GM19397 (cell line): ENCODE results near the gene L3HYPDH.

Source experiments
- ATAC-seq: cut with Tn5 transposase; IDR thresholded peaks from one replicate; pipeline ENCODE4 v1.9.1; 2021; ENCODE audit warnings: mild to moderate bottlenecking, moderate library complexity; ENCODE audit not compliant: unreplicated experiment

L3HYPDH gene

DNA sequence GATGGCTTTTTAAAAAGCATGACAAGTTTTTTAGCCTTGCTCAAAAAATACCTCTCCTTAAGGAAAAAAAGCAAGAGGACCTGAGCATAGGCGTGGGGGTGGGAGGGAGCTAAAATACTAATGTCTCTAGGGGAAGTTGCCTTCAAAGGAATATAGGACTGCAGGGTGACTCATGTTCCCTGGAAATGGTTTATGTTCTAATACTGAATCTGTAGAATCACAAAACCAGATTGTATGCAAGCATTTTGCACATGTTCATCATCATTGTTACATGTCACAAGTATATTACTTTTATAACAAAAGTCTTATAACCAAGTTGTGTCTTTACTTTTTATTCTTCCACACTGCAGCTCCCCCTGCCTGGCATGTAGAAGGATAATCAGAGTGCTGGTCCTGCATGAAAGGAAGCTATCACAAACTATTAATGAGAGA, 55.6 kb downstream of the L3HYPDH start:
- ATAC-seq = no peak

DNA sequence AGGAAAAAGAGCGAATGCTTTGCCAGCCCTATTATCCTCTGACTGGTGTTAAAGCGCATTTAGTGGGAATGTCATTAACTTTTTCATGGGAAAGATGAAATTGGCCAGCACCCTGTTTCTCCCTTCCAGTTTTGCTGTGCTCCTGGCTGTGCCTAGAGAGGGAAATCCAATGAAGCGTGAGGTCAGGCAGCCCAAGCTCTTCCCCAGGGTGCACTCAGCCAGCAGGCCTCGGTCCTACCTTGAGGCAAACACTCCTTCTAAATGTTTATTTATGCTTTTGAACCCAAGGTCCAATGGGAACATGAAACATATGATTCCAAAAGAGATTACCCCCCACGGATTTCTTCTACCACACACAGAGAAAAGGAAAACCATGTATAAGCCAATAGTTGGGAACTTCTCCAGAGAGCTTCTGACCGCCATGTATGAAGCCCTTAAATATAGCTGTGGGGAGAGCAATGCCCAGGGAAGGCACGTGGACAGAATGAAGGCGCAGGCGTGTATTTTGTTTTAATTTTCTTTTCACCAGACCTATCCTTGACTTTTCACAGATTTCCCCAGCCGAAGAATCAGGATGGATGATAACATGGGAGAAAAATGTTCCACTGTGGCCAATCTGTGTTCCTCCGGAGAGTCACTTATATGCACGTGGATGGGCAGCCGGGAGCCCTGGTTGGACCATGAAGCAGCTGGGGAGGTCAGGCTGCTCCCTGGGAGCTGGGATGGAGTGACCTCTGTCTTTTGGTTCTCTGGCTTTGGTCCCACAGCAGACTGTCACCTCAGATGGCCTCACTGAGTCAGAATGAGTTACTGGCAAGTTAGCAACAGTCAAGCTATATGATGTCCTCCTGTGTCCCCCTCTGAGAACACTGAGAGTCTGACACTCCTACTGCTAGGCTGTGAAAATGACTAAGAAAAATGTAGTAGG, 56.3 kb downstream of the L3HYPDH start:
- no peak for ATAC-seq

DNA sequence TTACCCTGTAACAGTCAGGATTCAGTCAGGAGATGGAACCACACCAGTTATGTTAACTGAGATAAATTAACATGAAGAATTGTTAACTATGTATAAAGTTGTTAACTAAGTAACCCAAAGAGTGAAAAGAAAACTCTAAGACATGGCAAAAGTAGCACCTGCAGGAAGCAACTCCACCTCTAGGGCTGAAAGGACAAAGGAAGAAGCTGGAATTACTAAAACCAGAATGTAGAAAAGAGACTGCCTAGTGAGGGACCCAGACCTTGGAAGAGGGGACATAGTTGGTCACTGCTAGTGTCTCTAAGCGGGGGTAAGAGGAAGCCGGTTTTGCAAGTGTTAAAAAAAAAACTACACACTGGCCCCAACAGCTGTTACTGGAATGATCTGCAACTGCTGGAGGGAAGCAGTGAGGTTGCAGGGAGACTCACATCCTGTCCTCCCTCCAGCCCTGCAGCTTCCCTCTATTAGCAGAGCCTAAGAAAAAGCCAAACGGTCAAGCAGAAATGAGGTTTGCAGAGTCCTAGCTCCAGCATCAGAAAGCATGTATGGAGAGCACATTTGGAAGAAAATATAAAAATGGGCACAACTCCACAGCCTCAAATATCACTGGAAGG, 58.8 kb downstream of the L3HYPDH start:
- ATAC-seq = no peak

DNA sequence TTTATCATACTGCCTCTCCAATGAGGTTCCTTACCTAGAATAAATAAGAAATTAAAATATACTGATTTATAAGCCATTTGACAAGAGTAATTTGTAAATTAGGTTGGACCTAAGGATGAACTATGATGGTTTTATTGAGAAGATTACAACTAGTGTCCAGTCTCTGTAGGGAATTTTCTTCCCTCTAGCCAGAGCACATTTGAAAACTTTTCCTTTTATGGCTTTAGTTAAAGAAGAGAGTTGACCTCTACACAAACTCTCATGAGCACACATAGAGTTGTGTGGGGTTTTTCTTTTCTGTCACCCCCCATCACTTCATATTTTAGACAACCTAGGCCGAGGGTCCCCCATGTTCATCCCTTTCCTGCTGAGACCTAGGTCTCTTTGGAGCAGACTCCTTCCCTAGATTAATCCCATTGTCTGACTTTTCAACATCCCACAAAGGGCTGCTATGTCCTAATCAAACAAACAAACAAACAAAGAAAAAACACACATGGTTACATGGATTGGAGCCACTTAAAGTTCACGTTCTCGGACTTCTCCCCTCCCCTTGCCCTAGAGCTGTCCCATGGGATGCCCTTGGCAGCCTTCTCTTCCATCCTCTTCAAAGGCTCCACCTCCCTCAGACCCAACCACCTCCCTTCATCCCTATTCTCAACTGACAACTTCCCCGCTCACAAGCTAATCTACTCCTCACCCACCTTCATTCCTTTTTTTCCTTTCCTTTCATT, 59.7 kb downstream of the L3HYPDH start:
- ATAC-seq = no peak
